Panc1 (cell line): ENCODE results near the gene CAMK1D. TPM values are rescaled to one million over a fixed set of nuclear protein-coding genes. Genes with fewer than 3 reads are reported as not detected.

Experiments used
- ATAC-seq: fragments of 200-7000 bp; cut with Tn5 transposase; 2 replicates; pipeline ENCODE4 v1.9.1; 2020; ENCODE audit warnings: mild to moderate bottlenecking, moderate library complexity
- BruUV-seq: library from RNA; stranded (reverse); fragments of 400-500 nt; replicated peaks from 2 replicates; lab custom pipeline; 2021; lab: Mats Ljungman, UMichigan
- CTCF ChIA-PET: fragments of 300-600 bp; sonication (Branson Sonifier 250); formaldehyde crosslinking; loops from one replicate; lab custom pipeline; 2022; ENCODE audit warnings: antibody characterized with exemption; lab: Charles Lee
- POLR2A ChIA-PET: fragments of 300-600 bp; sonication (Branson Sonifier 250); formaldehyde crosslinking; loops from one replicate; lab custom pipeline; 2022; ENCODE audit warnings: antibody characterized with exemption; lab: Charles Lee
- DNase-seq: peaks from one replicate; pipeline ENCODE4 v3.0.0-alpha.2; 2010; ENCODE audit warnings: low read depth, low spot score
- H3K27ac ChIP-seq: 2 replicates; pipeline ENCODE4 v1.5.1; 2011; ENCODE audit warnings: mild to moderate bottlenecking, low read length, inconsistent platforms
- H3K27me3 ChIP-seq: fragments of 200-500 bp; sonication (Bioruptor generic); 2 replicates; pipeline ENCODE4 v1.6.0; 2014; ENCODE audit warnings: low read length, inconsistent platforms; ENCODE audit not compliant: control insufficient read depth, insufficient read depth
- H3K36me3 ChIP-seq: fragments of 200-500 bp; sonication (Bioruptor generic); 2 replicates; pipeline ENCODE4 v1.5.1; 2014; ENCODE audit warnings: inconsistent platforms, mild to moderate bottlenecking, low read length, moderate library complexity; ENCODE audit not compliant: control insufficient read depth, insufficient read depth
- H3K4me1 ChIP-seq: 2 replicates; pipeline ENCODE4 v1.5.1; 2011; ENCODE audit warnings: inconsistent platforms, mild to moderate bottlenecking, low read length, moderate library complexity; ENCODE audit not compliant: control insufficient read depth, insufficient read depth
- H3K4me3 ChIP-seq, 2 experiments: 2 replicates each; pipeline ENCODE4 v1.5.1; 2011 to 2012; ENCODE audit warnings: low read depth in 2 of 2, low read length in 2 of 2, mild to moderate bottlenecking in 2 of 2, inconsistent platforms in 1 of 2, moderate library complexity in 1 of 2
- H3K9me3 ChIP-seq: fragments of 200-500 bp; sonication (Bioruptor generic); 2 replicates; pipeline ENCODE4 v1.5.1; 2014; ENCODE audit warnings: low read depth, mild to moderate bottlenecking, inconsistent platforms, low read length, moderate library complexity; ENCODE audit not compliant: control insufficient read depth, insufficient read depth
- POLR2AphosphoS5 ChIP-seq: IDR thresholded peaks from 2 replicates; pipeline ENCODE4 v1.6.1; 2012; ENCODE audit warnings: mild to moderate bottlenecking, low read depth, low read length, moderate library complexity
- REST ChIP-seq, 2 experiments: IDR thresholded peaks; 2 replicates each; pipeline ENCODE4 v1.6.1; 2011 to 2012; ENCODE audit warnings: low read depth in 2 of 2, control low read depth in 1 of 2, low read length in 1 of 2, mild to moderate bottlenecking in 1 of 2, moderate library complexity in 1 of 2; ENCODE audit not compliant: insufficient read depth in 1 of 2
- SIN3A ChIP-seq: IDR thresholded peaks from 2 replicates; pipeline ENCODE4 v1.6.1; 2012; ENCODE audit warnings: low read depth, mild to moderate bottlenecking, low read length, moderate library complexity, borderline replicate concordance; ENCODE audit not compliant: insufficient read depth
- TCF7L2 ChIP-seq: IDR thresholded peaks from 2 replicates; pipeline ENCODE4 v1.6.1; 2011; ENCODE audit warnings: mild to moderate bottlenecking, low read depth, low read length, inconsistent platforms
- in situ Hi-C: cut with HindIII; loops from 2 replicates; pipeline ENCODE4 v1.10.0; 2016; ENCODE audit warnings: low sequenced_read_pairs, low pct_unique_long_range_greater_than_20kb
- intact Hi-C: fragments of 100-400 bp; cut with micrococcal nuclease; formaldehyde crosslinking; loops from one replicate; pipeline ENCODE4 v1.10.0; 2022; ENCODE audit not compliant: unreplicated experiment
- total RNA-seq: library from RNA; stranded (reverse); gene quantifications from one replicate; pipeline ENCODE4 v1.2.1, GENCODE V29; 2021; ENCODE audit not compliant: unreplicated experiment
- TF ChIP-seq, protein P1 (sequence below): fragments of 450-650 bp; IDR thresholded peaks from 2 replicates; pipeline ENCODE4 v1.5.1; 2017; ENCODE audit warnings: mild to moderate bottlenecking

Gene CAMK1D
- total RNA-seq, 1 experiment from 2014 or later, result 5.7 TPM

GRCh38 chr10:12466704-12467305 is 117.5 kb downstream of the CAMK1D start:
- H3K4me1 ChIP-seq, result no peaks in the 10 kb centered on the region
- no TSS peak for BruUV-seq
- TF ChIP-seq REST (IDR thresholded peaks at IDR 0.05; ENCODE audit: insufficient read depth in 1 of 2, low read depth in 2 of 2, low read length in 1 of 2), result no peak
- no peak for TF ChIP-seq SIN3A
- TF ChIP-seq, protein P1, sequence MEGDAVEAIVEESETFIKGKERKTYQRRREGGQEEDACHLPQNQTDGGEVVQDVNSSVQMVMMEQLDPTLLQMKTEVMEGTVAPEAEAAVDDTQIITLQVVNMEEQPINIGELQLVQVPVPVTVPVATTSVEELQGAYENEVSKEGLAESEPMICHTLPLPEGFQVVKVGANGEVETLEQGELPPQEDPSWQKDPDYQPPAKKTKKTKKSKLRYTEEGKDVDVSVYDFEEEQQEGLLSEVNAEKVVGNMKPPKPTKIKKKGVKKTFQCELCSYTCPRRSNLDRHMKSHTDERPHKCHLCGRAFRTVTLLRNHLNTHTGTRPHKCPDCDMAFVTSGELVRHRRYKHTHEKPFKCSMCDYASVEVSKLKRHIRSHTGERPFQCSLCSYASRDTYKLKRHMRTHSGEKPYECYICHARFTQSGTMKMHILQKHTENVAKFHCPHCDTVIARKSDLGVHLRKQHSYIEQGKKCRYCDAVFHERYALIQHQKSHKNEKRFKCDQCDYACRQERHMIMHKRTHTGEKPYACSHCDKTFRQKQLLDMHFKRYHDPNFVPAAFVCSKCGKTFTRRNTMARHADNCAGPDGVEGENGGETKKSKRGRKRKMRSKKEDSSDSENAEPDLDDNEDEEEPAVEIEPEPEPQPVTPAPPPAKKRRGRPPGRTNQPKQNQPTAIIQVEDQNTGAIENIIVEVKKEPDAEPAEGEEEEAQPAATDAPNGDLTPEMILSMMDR, result no peak
- TF ChIP-seq POLR2AphosphoS5, result no peak
- TF ChIP-seq TCF7L2, result no peak
- intact Hi-C loops, result no loop called here
- POLR2A ChIA-PET, result interaction anchor here (0.7 kb wide), 1 partner anchor 336 kb away, joined by 6 read pairs; no protein-coding TSS in a partner anchor
- no peaks in the 10 kb centered on the region for H3K36me3 ChIP-seq
- ATAC-seq, result no peak
- H3K27me3 ChIP-seq, result no peaks in the 10 kb centered on the region
- DNase-seq, result no peak
- CTCF ChIA-PET, result no interaction called here
- no peaks in the 10 kb centered on the region for H3K9me3 ChIP-seq
- in situ Hi-C loops, result no loop called here
- no peak overlapping the region for H3K27ac ChIP-seq
- no peak overlapping the region for H3K4me3 ChIP-seq

- no peak for TF ChIP-seq POLR2AphosphoS5
- no peak for TF ChIP-seq SIN3A
- TF ChIP-seq, protein P1, result no peak
- no peak for TF ChIP-seq REST (IDR thresholded peaks at IDR 0.05; ENCODE audit: insufficient read depth in 1 of 2, low read depth in 2 of 2, low read length in 1 of 2)
- TF ChIP-seq TCF7L2, result no peak
- no peak overlapping the region for H3K27ac ChIP-seq
- BruUV-seq, result no TSS peak
- in situ Hi-C loops, result no loop called here
- no peak overlapping the region for H3K4me3 ChIP-seq
- ChIA-PET POLR2A (interaction anchor here (0.7 kb wide), 1 partner anchor 213 kb away, joined by 9 read pairs; no protein-coding TSS in a partner anchor), CTCF (interaction anchor here (0.5 kb wide), 1 partner anchor 213 kb away, joined by 7 read pairs; no protein-coding TSS in a partner anchor)
- no peaks in the 10 kb centered on the region for H3K36me3 ChIP-seq
- DNase-seq (no peak), ATAC-seq (no peak)
- H3K4me1 ChIP-seq, result no peaks in the 10 kb centered on the region
- intact Hi-C loops, result no loop called here
- H3K9me3 ChIP-seq, result no peaks in the 10 kb centered on the region
- no peaks in the 10 kb centered on the region for H3K27me3 ChIP-seq
Measured at GRCh38 chr10:12469345-12469744, 120.0 kb downstream of the CAMK1D start.
